ENCODE measurements around the gene AKAP12.

The AKAP12 gene

DNA sequence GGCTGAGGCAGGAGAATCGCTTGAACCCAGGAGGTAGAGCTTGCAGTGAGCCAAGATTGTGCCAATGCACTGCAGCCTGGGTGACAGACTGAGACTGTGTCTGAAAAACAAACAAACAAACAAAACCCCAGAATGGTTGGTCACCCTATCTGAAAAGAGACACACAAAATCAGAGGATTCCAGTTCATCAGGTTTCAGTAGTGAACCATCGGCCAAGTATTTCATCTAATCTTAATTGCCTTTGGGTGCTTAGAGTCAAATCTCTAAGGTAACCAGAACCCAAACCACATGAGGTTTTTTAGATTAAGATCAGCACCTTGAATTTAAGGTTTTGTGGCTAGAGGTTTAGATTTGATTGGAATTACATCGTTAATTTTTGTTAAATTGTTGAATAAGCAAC lies 159.9 kb downstream of the AKAP12 start:
- Histone ChIP-seq H3K4me1 (ENCODE audit: control insufficient read depth, insufficient read depth, low read depth, low read length) (peaks cover 6% of the 10 kb centered on the region), H4K8ac (ENCODE audit: low read length) (no peak overlapping the region), H3K14ac (ENCODE audit: low read length in 2 of 2) (no peak overlapping the region), H3K27me3 (ENCODE audit: control insufficient read depth in 1 of 2, insufficient read depth in 1 of 2, low read length in 2 of 2) (no peaks in the 10 kb centered on the region), H3K23ac (ENCODE audit: low read length in 2 of 2) (no peak overlapping the region), H3K9me3 (ENCODE audit: control insufficient read depth, low read length) (no peaks in the 10 kb centered on the region), H2BK12ac (ENCODE audit: low read length in 2 of 2) (no peak overlapping the region), H2BK120ac (ENCODE audit: low read depth, low read length) (no peak overlapping the region), H3K79me1 (replicated peaks; ENCODE audit: low read length, poor library complexity, severe bottlenecking) (no peaks in the 10 kb centered on the region), H2AK5ac (ENCODE audit: low read length, severe bottlenecking) (no peak overlapping the region), H3K4me3 (ENCODE audit: insufficient read depth in 1 of 2, low read depth in 1 of 2, low read length in 2 of 2) (no peak overlapping the region), H3K27ac (ENCODE audit: low read length, poor library complexity, severe bottlenecking) (no peak overlapping the region), H3K18ac (ENCODE audit: low read depth in 1 of 2, low read length in 2 of 2) (no peak overlapping the region), H2BK5ac (ENCODE audit: low read depth, low read length, poor library complexity, severe bottlenecking) (no peak overlapping the region), H3K9ac (ENCODE audit: low read length) (no peak overlapping the region), H3K36me3 (ENCODE audit: control insufficient read depth in 1 of 2, insufficient read depth in 2 of 2, low read depth in 1 of 2, low read length in 2 of 2) (peaks cover 3 to 41% of the 10 kb centered on the region in 2 experiments), H4K91ac (ENCODE audit: low read length) (no peak overlapping the region), H3K4me2 (ENCODE audit: low read length, poor library complexity, severe bottlenecking) (no peak overlapping the region), H2AFZ (ENCODE audit: low read depth, low read length) (no peak overlapping the region), H3K4ac (ENCODE audit: low read depth in 1 of 2, low read length in 2 of 2) (no peak overlapping the region), H2BK15ac (ENCODE audit: low read depth, poor library complexity, severe bottlenecking) (no peak overlapping the region)
- no peak for DNase-seq
- 96% methylated on average over 3 of the region's 3 CpGs for WGBS

DNA sequence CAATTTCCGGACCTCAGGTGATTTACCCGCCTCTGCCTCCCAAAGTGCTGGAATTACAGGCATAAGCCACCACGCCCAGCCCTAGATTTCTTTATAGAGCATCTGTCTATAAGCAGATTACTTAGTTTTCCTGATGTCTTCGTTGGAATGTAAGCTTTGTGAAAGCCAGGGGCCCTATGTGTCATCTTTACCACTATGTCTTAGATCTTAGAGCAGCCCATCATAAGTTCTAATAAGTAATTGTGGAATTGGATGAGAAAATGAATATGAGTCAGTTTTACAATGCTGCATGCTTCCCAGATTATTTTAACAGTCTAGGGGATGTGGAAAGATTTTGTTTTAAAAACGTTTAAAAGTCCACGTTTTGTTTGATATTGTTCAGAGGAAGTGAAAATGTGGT lies 160.7 kb downstream of the AKAP12 start:
- H2BK12ac ChIP-seq (ENCODE audit: low read length in 2 of 2) = no peak overlapping the region

DNA sequence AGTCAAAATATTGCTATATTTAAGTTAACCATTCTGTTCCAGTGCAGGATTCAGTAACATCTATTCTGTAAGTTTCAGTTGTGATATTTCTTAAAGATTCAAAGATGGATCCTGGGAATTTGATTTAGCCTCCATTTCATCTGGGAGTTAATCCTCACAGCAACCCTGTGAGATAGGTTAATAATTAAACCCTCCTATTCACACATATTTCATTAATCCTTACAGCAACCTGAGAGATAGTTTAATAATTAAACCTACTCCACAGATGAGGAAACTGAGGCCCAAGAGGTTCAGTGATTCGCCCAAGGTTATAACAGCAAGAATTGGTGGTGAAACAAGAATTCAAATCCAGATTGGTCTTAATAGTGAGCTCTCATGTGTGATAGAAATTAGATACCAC lies 162.5 kb downstream of the AKAP12 start:
- no peak overlapping the region for H3K23ac ChIP-seq (ENCODE audit: low read length in 2 of 2)
- H3K27ac ChIP-seq (ENCODE audit: low read length, poor library complexity, severe bottlenecking) = peak overlapping the region; percentile 22
- no peak overlapping the region for H3K14ac ChIP-seq (ENCODE audit: low read length in 2 of 2)
- no peak overlapping the region for H3K4ac ChIP-seq (ENCODE audit: low read depth in 1 of 2, low read length in 2 of 2)
- WGBS = 97% methylated on average over 1 of the region's 1 CpG
- no peak overlapping the region for H3K18ac ChIP-seq (ENCODE audit: low read depth in 1 of 2, low read length in 2 of 2)
- no peak overlapping the region for H2BK12ac ChIP-seq (ENCODE audit: low read length in 2 of 2)
- H3K4me3 ChIP-seq (ENCODE audit: insufficient read depth in 1 of 2, low read depth in 1 of 2, low read length in 2 of 2) = no peak overlapping the region
- H2BK120ac ChIP-seq (ENCODE audit: low read depth, low read length) = no peak overlapping the region
- H3K4me2 ChIP-seq (ENCODE audit: low read length, poor library complexity, severe bottlenecking) = no peak overlapping the region
- H3K4me1 ChIP-seq (ENCODE audit: control insufficient read depth, insufficient read depth, low read depth, low read length) = peaks cover 3% of the 10 kb centered on the region
- H4K8ac ChIP-seq (ENCODE audit: low read length) = no peak overlapping the region
- no peak for DNase-seq
- H3K9ac ChIP-seq (ENCODE audit: low read length) = no peak overlapping the region
- no peak overlapping the region for H2AK5ac ChIP-seq (ENCODE audit: low read length, severe bottlenecking)
- no peak overlapping the region for H2BK5ac ChIP-seq (ENCODE audit: low read depth, low read length, poor library complexity, severe bottlenecking)
- peaks cover 14 to 58% of the 10 kb centered on the region in 2 experiments for H3K36me3 ChIP-seq (ENCODE audit: control insufficient read depth in 1 of 2, insufficient read depth in 2 of 2, low read depth in 1 of 2, low read length in 2 of 2)
- no peak overlapping the region for H2AFZ ChIP-seq (ENCODE audit: low read depth, low read length)
- H2BK15ac ChIP-seq (ENCODE audit: low read depth, poor library complexity, severe bottlenecking) = no peak overlapping the region
- H3K79me1 ChIP-seq (replicated peaks; ENCODE audit: low read length, poor library complexity, severe bottlenecking) = no peaks in the 10 kb centered on the region
- no peaks in the 10 kb centered on the region for H3K9me3 ChIP-seq (ENCODE audit: control insufficient read depth, low read length)
- H3K27me3 ChIP-seq (ENCODE audit: control insufficient read depth in 1 of 2, insufficient read depth in 1 of 2, low read length in 2 of 2) = no peaks in the 10 kb centered on the region
- no peak overlapping the region for H4K91ac ChIP-seq (ENCODE audit: low read length)

More for the DNA sequence above, 160.7 kb downstream of the AKAP12 start:
- no peak overlapping the region for H3K18ac ChIP-seq (ENCODE audit: low read depth in 1 of 2, low read length in 2 of 2)
- H3K4me2 ChIP-seq (ENCODE audit: low read length, poor library complexity, severe bottlenecking) = no peak overlapping the region
- H3K4me1 ChIP-seq (ENCODE audit: control insufficient read depth, insufficient read depth, low read depth, low read length) = peaks cover 4% of the 10 kb centered on the region
- H3K23ac ChIP-seq (ENCODE audit: low read length in 2 of 2) = no peak overlapping the region
- no peaks in the 10 kb centered on the region for H3K79me1 ChIP-seq (replicated peaks; ENCODE audit: low read length, poor library complexity, severe bottlenecking)
- H4K8ac ChIP-seq (ENCODE audit: low read length) = no peak overlapping the region
- no peak overlapping the region for H2AFZ ChIP-seq (ENCODE audit: low read depth, low read length)
- H3K9me3 ChIP-seq (ENCODE audit: control insufficient read depth, low read length) = no peaks in the 10 kb centered on the region
- H2BK120ac ChIP-seq (ENCODE audit: low read depth, low read length) = no peak overlapping the region
- H3K27ac ChIP-seq (ENCODE audit: low read length, poor library complexity, severe bottlenecking) = no peak overlapping the region
- peaks cover 6 to 46% of the 10 kb centered on the region in 2 experiments for H3K36me3 ChIP-seq (ENCODE audit: control insufficient read depth in 1 of 2, insufficient read depth in 2 of 2, low read depth in 1 of 2, low read length in 2 of 2)
- peak; percentile 29 for DNase-seq
- H2AK5ac ChIP-seq (ENCODE audit: low read length, severe bottlenecking) = no peak overlapping the region
- H3K4ac ChIP-seq (ENCODE audit: low read depth in 1 of 2, low read length in 2 of 2) = no peak overlapping the region
- H4K91ac ChIP-seq (ENCODE audit: low read length) = no peak overlapping the region
- H3K4me3 ChIP-seq (ENCODE audit: insufficient read depth in 1 of 2, low read depth in 1 of 2, low read length in 2 of 2) = no peak overlapping the region
- no peaks in the 10 kb centered on the region for H3K27me3 ChIP-seq (ENCODE audit: control insufficient read depth in 1 of 2, insufficient read depth in 1 of 2, low read length in 2 of 2)
- H2BK15ac ChIP-seq (ENCODE audit: low read depth, poor library complexity, severe bottlenecking) = no peak overlapping the region
- no peak overlapping the region for H3K9ac ChIP-seq (ENCODE audit: low read length)
- no peak overlapping the region for H3K14ac ChIP-seq (ENCODE audit: low read length in 2 of 2)
- 89% methylated on average over 3 of the region's 6 CpGs for whole genome bisulfite sequencing
- no peak overlapping the region for H2BK5ac ChIP-seq (ENCODE audit: low read depth, low read length, poor library complexity, severe bottlenecking)

DNA sequence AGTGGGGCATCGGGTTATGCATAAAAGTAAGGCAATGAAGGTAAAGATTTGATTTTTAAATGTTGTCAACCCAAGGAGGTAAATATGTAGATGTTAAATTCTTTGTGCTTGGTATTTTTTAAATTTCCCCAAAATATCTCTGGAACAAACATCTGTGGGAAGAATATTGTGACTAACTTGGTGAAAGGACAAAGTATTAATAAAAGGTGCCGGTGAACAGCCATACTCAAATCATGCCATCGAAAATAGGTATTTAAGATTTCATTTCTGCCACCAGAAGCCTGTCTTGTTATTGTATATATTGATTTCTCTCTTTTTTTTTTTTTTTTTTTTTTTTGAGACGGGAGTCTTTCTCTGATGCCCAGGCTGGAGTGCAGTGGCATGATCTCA lies 164.1 kb downstream of the AKAP12 start:
- no peak overlapping the region for H3K27ac ChIP-seq (ENCODE audit: low read length, poor library complexity, severe bottlenecking)
- no peak overlapping the region for H4K8ac ChIP-seq (ENCODE audit: low read length)
- no peaks in the 10 kb centered on the region for H3K27me3 ChIP-seq (ENCODE audit: control insufficient read depth in 1 of 2, insufficient read depth in 1 of 2, low read length in 2 of 2)
- no peak overlapping the region for H2AFZ ChIP-seq (ENCODE audit: low read depth, low read length)
- no peaks in the 10 kb centered on the region for H3K9me3 ChIP-seq (ENCODE audit: control insufficient read depth, low read length)
- no peak overlapping the region for H2BK15ac ChIP-seq (ENCODE audit: low read depth, poor library complexity, severe bottlenecking)
- H3K18ac ChIP-seq (ENCODE audit: low read depth in 1 of 2, low read length in 2 of 2) = no peak overlapping the region
- DNase-seq = no peak
- H2BK12ac ChIP-seq (ENCODE audit: low read length in 2 of 2) = no peak overlapping the region
- H3K79me1 ChIP-seq (replicated peaks; ENCODE audit: low read length, poor library complexity, severe bottlenecking) = peaks cover 2% of the 10 kb centered on the region
- H3K9ac ChIP-seq (ENCODE audit: low read length) = no peak overlapping the region
- H3K14ac ChIP-seq (ENCODE audit: low read length in 2 of 2) = no peak overlapping the region
- peaks cover 3% of the 10 kb centered on the region for H3K4me1 ChIP-seq (ENCODE audit: control insufficient read depth, insufficient read depth, low read depth, low read length)
- no peak overlapping the region for H3K4me2 ChIP-seq (ENCODE audit: low read length, poor library complexity, severe bottlenecking)
- no peak overlapping the region for H2BK120ac ChIP-seq (ENCODE audit: low read depth, low read length)
- no peak overlapping the region for H2BK5ac ChIP-seq (ENCODE audit: low read depth, low read length, poor library complexity, severe bottlenecking)
- H2AK5ac ChIP-seq (ENCODE audit: low read length, severe bottlenecking) = no peak overlapping the region
- no peak overlapping the region for H3K4me3 ChIP-seq (ENCODE audit: insufficient read depth in 1 of 2, low read depth in 1 of 2, low read length in 2 of 2)
- no peak overlapping the region for H3K23ac ChIP-seq (ENCODE audit: low read length in 2 of 2)
- H3K36me3 ChIP-seq (ENCODE audit: control insufficient read depth in 1 of 2, insufficient read depth in 2 of 2, low read depth in 1 of 2, low read length in 2 of 2) = peaks cover 27 to 62% of the 10 kb centered on the region in 2 experiments
- no peak overlapping the region for H4K91ac ChIP-seq (ENCODE audit: low read length)
- H3K4ac ChIP-seq (ENCODE audit: low read depth in 1 of 2, low read length in 2 of 2) = no peak overlapping the region
- WGBS = 93% methylated on average over 1 of the region's 4 CpGs

All from mesenchymal stem cell (in vitro differentiated cells and primary cell).